Osteocyte (in vitro differentiated cells): ENCODE results near the gene IDI2. TPM values are rescaled to one million over a fixed set of nuclear protein-coding genes. Genes with fewer than 3 reads are reported as not detected.

Experiments used
- DNase-seq: peaks from one replicate; pipeline ENCODE4 v3.0.0; 2021; ENCODE audit warnings: mixed read lengths; ENCODE audit not compliant: unreplicated experiment; ENCODE audit errors: extremely low spot score
- H3K27ac Mint-ChIP-seq: one replicate; pipeline ENCODE4 v1.8.0; 2021; ENCODE audit warnings: mild to moderate bottlenecking, mixed read lengths; ENCODE audit not compliant: unreplicated experiment
- H3K27me3 Mint-ChIP-seq: one replicate; pipeline ENCODE4 v1.8.0; 2021; ENCODE audit warnings: mixed read lengths; ENCODE audit not compliant: unreplicated experiment
- H3K36me3 Mint-ChIP-seq: one replicate; pipeline ENCODE4 v1.8.0; 2021; ENCODE audit warnings: mixed read lengths; ENCODE audit not compliant: unreplicated experiment
- H3K4me1 Mint-ChIP-seq: one replicate; pipeline ENCODE4 v1.8.0; 2021; ENCODE audit warnings: mixed read lengths; ENCODE audit not compliant: unreplicated experiment
- H3K4me3 Mint-ChIP-seq: one replicate; pipeline ENCODE4 v1.8.0; 2021; ENCODE audit warnings: mild to moderate bottlenecking, moderate library complexity, mixed read lengths; ENCODE audit not compliant: unreplicated experiment
- H3K9me3 Mint-ChIP-seq: one replicate; pipeline ENCODE4 v1.8.0; 2021; ENCODE audit warnings: mixed read lengths; ENCODE audit not compliant: unreplicated experiment
- CTCF ChIP-seq: fragments of 200-600 bp; sonication (generic); IDR thresholded peaks from 2 replicates; pipeline ENCODE4 v1.5.0; 2021; ENCODE audit warnings: antibody characterized with exemption, mild to moderate bottlenecking, moderate library complexity
- total RNA-seq: library from RNA; stranded (reverse); gene quantifications from 2 replicates; pipeline ENCODE4 v1.2.1, GENCODE V29; 2021

The IDI2 gene
- total RNA-seq, 1 donor from 2014 or later: not detected

- Mint-ChIP-seq H3K36me3 (peaks cover 22% of the 10 kb centered on the region), H3K9me3 (no peaks in the 10 kb centered on the region), H3K4me1 (no peaks in the 10 kb centered on the region), H3K4me3 (no peak overlapping the region), H3K27ac (no peak overlapping the region), H3K27me3 (no peaks in the 10 kb centered on the region)
- no peak for TF ChIP-seq CTCF
- no peak for DNase-seq
These were observed 3.2 kb downstream of the IDI2 start for GRCh38 chr10:1022413-1022812.

- DNase-seq: no peak
- Mint-ChIP-seq H3K36me3 (peaks cover 31% of the 10 kb centered on the region), H3K4me1 (no peaks in the 10 kb centered on the region), H3K4me3 (no peak overlapping the region), H3K27ac (no peak overlapping the region), H3K9me3 (no peaks in the 10 kb centered on the region), H3K27me3 (no peaks in the 10 kb centered on the region)
- TF ChIP-seq CTCF: no peak
These were observed 4.7 kb downstream of the IDI2 start for GRCh38 chr10:1020958-1021357.

GRCh38 chr10:1020460-1020859 lies 5.2 kb downstream of the IDI2 start:
- H3K4me1 Mint-ChIP-seq: no peaks in the 10 kb centered on the region
- no peak for DNase-seq
- H3K36me3 Mint-ChIP-seq: peaks cover 33% of the 10 kb centered on the region
- H3K9me3 Mint-ChIP-seq: no peaks in the 10 kb centered on the region
- H3K27ac Mint-ChIP-seq: no peak overlapping the region
- H3K27me3 Mint-ChIP-seq: no peaks in the 10 kb centered on the region
- H3K4me3 Mint-ChIP-seq: no peak overlapping the region
- TF ChIP-seq CTCF: no peak

GRCh38 chr10:1019362-1019761 lies 6.3 kb downstream of the IDI2 start:
- Mint-ChIP-seq H3K9me3 (no peaks in the 10 kb centered on the region), H3K4me1 (no peaks in the 10 kb centered on the region), H3K4me3 (no peak overlapping the region), H3K27ac (no peak overlapping the region), H3K27me3 (no peaks in the 10 kb centered on the region), H3K36me3 (peaks cover 35% of the 10 kb centered on the region)
- DNase-seq: no peak
- no peak for TF ChIP-seq CTCF

GRCh38 chr10:1015688-1016087 lies 10.0 kb downstream of the IDI2 start:
- Mint-ChIP-seq H3K9me3 (no peaks in the 10 kb centered on the region), H3K36me3 (peaks cover 61% of the 10 kb centered on the region), H3K4me1 (no peaks in the 10 kb centered on the region), H3K27ac (no peak overlapping the region), H3K4me3 (no peak overlapping the region), H3K27me3 (no peaks in the 10 kb centered on the region)
- DNase-seq: peak; percentile 70
- no peak for TF ChIP-seq CTCF
